ENCODE data around the gene EPHA3. TPM values are rescaled to one million over a fixed set of nuclear protein-coding genes. Genes with fewer than 3 reads are reported as not detected.

The EPHA3 gene
- total RNA-seq, 1 experiment from 2014 or later = not detected

DNA sequence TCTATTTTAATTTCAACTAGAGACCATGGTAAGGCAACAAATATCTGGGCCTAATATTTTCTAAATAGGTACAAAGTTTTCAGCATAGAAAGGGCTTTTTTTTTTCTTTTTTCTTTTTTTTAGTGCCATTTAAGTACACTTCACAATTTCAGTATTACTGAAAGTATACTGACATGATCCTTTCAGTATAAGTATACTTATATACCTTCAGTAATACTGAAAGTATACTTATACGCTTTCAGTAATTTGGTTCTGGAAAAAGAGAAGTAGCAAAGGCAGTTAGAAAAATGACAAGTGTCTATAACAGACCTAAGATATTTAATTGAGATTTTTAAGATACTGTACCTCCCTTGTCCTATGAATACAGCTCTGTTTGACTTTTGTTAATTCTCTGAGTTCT lies 339.2 kb downstream of the EPHA3 start:
- no peak for DNase-seq (ENCODE audit: low read depth)

DNA sequence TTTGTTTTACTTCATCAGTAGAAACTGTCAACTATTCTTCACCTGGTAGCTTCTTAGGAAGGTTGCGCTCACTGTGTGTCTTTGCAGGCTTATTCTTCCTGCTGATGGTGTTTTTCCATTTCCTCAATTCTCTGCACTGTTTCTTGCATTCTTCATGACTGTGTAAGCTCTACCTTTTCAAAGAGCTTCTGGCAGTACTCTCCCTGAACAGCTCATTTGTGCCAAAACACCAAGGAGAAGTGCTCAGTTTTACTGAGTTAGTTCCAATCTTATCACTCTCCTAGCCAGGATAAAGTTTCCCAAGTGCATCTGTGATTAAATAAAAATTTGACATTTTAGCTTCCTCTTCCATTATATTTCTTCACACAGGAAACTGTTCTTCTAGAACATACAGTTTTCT lies 339.8 kb downstream of the EPHA3 start:
- DNase-seq (ENCODE audit: low read depth) = no peak

DNA sequence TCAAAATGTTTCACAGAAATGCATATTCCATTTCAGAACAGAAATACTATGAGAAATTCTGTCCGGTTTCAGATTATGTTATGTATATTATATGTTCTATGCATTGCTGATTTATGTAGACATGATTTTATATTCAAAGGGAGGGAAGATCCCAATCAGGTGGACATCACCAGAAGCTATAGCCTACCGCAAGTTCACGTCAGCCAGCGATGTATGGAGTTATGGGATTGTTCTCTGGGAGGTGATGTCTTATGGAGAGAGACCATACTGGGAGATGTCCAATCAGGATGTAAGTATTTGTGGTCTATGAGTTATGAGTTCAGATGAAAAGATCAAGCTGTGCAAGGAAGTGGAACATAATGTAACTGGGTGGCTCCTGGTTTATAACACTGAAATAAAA lies 341.7 kb downstream of the EPHA3 start:
- DNase-seq (ENCODE audit: low read depth) = no peak

DNA sequence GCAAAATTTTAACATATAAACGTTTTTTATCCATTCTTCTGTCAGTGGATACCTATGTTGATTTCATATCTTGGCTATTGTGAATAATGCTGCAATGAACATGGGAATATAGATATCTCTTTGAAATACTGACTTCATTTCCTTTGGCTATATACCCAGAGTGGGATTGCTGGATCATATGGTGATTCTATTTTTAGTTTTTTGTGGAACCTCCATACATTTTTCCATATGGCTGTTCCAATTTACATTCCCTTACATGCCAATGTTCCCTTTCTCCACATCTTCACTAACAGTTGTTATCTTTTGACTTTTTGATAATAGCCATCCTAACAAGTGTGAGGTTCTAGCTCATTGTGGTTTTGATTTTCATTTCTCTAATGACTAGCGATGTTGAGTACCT lies 344.6 kb downstream of the EPHA3 start:
- no peak for DNase-seq (ENCODE audit: low read depth)

DNA sequence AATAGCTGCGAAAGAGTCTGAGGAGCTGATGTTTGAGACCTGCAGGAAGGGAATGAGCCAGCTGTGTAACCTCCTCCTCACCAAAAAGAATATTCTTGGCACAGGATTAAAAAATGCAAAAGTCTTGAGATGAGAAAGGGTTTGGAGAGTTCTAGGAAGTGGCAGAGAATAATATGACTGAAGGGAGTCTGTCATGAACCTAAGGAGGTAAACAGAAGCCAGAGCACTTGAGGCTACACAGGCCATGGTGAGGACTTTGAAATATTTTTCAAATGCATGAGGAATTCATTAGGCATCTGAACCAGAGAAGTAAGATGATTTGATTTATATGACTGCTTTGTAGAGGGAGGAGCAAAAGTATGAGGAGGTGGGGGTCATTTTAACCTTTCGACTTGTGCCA lies 347.8 kb downstream of the EPHA3 start:
- DNase-seq (ENCODE audit: low read depth) = no peak

DNA sequence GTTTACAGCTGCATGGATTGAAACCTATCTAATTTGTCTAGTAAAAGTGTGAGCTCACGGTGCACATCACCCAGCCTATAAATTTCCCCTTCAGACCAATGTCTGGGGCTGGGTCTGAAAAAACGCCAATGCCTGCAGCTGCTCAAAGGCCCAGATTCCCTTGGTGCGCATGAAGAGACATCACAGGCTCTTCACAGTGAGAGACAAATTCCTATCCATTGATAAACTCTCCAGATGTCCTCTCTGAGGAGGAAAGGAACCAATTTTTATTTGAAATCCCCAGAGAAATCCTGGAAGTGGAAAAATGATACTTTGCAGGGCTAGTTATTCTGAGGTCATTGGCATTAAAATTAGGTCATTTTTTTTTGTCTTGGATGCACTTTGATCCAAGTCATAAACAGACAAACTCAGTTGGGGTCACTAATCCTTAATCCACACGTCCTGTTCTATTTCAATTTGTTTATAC lies 360.5 kb downstream of the EPHA3 start:
- DNase-seq (ENCODE audit: low read depth) = no peak

DNA sequence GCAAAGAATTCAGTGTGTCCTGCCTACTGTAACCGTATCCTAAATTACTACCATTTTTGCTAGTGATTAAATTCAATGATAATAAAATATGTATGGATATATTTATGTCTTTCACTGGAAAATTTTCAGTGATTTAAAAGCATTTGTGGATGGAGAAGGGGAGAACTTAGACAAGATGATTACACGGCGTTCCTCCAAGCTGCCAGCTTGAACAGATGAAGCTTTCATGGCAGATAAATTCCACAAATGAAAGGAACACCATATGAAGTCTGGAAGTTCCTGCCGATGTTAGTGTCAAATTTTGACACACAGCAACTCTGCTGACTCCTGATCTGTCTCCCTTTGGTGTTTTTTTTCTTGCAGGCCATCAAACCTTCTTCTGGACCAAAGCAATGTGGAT lies 364.7 kb downstream of the EPHA3 start:
- no peak for DNase-seq (ENCODE audit: low read depth)

DNA sequence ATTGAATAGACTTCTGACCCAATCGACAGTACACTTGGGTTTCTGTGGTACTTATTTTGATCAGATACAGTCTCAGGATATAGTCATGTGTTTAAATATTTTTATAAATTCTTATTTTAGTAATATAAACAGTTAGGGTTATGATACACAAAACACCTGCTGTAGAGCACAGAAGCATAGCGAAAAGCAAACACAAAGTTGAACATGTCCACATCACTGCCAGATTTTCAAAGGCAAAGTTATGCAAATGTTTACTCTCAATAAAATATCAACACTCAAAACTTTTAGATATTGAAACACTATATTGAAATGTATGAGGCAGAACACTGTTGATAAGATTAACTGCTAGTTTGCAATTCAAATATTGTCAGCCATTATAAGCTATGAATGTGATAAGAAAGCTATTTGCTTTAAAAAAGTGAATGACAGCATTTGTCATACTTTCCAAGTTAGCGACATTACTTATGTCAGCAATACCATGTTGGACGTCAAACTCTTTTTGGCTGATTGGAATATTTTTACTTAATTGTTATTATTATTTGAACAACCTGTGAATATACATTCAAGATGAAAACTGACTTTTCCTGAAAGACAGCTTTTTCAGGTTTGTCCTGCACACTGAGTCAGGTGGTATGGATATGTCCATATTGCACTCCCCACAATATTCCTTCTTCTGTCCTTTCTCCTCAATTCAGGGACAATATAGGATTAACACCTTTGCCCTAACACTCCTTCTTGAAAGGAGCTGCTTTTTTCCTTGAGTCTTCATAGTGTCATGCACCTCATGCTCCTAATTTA lies 367.1 kb downstream of the EPHA3 start:
- DNase-seq (ENCODE audit: low read depth) = no peak

DNA sequence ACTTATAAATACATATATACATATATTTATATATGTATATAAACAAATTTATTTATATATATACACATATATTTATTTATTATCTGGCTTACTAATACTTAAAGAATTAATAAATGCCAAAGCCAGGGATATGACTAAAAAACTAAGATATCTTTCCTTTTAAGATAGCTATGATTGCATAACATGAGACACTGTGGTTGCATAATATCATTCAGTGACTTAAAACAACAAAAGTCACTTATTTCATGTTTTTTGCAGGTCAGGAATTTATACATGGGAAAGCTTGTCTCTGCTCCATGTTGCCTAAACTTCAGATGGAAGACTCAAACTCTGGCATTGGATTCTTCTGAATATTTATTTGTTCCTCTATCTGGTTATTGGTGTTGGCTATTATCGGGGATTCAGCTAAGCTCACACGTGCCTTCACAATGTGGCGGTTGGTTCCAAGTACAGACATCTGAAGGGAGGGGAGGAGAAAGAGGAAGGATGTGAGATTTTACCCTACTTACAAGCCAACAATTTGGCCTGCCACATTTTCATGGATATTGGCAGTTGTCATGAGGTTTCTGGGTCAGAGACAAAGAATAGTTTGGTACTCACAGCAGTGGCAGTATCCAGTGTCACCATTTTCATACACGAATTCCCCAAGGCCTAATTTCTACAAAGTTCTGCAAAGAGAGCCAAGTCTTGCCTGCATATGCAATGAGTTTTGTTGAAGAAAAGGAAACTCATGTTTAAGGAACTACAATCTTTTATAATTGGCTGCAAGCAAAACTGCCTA lies 381.6 kb downstream of the EPHA3 start:
- no peak for DNase-seq (ENCODE audit: low read depth)

DNA sequence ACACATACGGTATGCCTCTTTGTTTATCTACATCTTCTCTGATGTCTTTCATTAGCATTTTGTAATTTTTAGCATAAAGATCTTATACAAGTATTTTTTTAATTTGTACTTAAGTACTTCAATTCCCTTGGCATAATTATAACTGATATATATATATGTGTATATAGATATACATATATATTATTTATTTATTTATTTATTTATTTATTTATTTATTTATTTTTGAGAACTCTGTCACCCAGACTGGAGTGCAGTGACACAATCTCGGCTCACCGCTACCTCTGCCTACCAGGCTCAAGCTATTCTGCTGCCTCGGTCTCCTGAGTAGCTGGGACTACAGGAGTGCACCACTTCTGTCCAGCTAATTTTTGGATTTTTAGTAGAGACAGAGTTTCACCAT lies 382.7 kb downstream of the EPHA3 start:
- DNase-seq (ENCODE audit: low read depth) = no peak

DNA sequence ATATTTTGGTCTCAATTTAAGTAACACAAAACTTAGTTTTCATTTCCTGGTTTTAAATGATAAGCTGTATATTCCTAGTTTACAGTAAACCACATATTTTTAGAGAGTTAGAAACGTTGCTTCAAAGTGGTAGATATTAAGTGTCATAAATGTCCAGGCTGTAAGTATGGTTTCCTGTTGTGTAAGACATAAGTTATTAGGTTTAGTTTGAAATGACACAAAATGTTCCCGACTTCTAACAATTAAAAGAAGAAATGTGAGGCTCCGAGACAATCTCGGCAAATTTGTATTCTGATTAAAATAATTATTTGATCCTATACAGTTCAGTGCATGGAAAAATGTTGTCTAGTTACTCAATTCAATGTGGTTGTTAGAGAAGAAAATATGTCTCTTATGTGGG lies 387.3 kb downstream of the EPHA3 start:
- DNase-seq (ENCODE audit: low read depth) = no peak

DNA sequence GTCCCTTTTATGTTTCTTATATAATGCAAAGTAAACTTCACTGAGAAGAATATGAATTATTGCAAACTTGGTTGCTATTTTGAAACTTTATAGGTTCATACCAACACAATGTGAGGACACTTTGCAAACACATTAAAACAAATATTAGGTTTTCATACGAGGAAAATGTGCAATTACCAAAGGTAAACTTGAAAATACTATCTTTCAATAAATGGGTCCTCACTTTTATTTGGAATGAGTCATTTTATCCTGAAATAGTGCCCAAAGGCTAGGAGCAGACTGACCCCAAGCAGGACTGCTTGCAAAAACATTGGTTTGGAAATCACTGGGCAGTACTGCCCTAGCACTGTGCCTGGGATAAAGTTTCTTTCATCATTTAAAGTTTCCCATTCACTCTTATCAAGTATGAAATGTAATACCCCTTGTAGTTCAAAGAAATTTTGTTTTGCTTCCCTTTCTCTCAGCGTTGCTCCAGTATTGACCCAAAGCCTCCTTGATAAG lies 396.5 kb downstream of the EPHA3 start:
- no peak for DNase-seq (ENCODE audit: low read depth)

DNA sequence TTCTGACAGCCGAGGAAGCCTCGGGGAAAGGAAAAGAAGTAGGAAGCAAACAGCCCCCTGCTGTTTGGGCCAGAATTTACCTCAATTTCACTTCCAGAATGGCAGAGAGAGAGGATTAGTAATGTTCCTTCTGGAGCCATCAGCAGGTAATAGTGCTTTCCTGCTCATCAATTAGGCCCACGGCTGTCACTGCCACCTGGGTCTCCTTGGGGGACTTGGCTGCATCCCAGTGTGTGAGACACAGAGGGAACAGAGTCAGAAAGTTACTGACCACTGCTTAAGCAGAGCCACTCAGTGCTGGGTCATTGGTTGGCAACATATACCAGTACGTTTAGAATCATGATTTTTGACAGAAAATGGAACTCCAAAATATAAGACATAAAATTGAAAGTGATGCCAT lies 397.0 kb downstream of the EPHA3 start:
- no peak for DNase-seq (ENCODE audit: low read depth)

DNA sequence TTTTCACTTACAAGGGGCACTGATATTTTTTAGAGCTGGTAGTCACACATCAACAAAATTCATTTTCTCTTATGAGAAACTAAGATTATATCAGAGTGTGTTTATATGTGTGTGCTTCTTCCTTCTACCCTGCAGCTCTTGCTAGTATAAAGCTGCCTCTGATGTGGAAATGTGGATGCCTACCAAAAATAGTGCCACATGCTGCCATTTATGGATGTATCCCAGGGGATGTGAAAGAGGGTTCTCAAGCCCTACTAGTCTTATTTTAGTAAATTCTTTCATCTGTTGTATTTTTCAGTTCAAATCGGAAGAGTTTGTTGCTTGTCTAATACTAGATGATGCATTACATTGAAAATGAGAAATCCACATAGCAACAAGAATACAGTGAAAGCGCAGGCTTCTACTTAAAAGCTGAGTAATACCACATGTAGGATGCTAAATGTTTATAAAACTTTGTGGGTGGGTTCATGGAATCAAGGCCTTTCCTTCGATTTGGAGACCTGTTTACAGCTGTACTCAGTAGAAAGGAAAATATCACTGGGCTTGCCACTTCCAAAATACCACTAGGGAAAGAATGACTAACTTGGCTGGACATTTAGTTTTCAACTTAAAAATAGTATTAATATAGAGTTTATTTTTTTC lies 399.2 kb downstream of the EPHA3 start:
- DNase-seq (ENCODE audit: low read depth) = no peak

DNA sequence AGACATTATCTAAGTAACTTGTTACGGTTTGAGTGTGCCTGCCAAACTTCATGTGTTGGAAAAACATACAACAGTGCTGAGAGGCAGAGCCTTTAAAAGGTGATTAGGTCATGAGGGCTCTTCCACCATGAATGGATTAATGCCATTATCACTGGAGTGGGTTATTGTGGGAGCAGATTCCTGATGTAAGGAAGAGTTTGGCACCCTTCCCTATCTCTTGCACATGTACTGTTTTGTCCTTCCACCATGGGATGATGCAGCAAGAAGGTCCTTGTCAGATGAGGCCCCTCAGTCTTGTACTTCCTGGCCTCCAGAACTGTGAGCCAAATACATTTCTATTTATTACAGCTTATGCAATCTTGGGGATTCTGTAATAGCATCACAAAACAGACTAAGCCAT lies 413.9 kb downstream of the EPHA3 start:
- DNase-seq (ENCODE audit: low read depth) = no peak

DNA sequence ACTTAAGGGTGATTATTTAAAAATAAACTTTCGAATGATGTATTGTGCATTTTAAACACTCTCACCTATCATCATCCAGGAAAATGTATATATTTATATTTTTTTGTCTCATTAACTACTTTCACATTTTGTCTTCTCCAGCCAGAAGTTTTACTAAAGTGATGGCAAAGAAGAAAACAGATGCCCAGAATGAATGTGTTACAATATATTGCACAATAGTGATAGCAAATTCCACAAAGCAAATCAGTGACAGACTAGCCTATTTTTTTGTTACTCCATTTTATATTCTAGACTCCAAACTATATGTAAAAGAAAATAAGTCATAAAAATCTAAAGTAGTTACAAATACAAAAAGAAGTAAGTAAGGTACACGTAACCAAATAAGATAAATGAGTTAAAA lies 414.7 kb downstream of the EPHA3 start:
- DNase-seq (ENCODE audit: low read depth) = no peak

DNA sequence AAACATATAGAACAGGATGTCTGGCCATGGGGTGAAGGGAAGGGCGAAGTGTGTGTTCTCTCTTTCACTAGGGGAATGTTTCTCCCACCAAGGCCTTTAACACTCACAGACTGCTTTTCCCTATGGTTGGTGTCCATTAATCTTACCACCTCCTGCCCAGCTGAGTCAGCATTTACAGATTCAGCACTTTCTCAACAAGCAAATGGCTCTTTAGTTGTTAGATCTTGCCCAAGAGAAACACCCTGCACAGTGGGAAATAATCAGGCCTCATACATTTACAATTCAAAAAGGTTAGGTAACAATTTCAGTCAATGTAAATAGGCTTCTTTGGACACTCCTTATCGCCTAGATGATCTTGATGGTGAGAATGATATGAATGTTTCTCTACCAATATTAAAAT lies 418.2 kb downstream of the EPHA3 start:
- no peak for DNase-seq (ENCODE audit: low read depth)

DNA sequence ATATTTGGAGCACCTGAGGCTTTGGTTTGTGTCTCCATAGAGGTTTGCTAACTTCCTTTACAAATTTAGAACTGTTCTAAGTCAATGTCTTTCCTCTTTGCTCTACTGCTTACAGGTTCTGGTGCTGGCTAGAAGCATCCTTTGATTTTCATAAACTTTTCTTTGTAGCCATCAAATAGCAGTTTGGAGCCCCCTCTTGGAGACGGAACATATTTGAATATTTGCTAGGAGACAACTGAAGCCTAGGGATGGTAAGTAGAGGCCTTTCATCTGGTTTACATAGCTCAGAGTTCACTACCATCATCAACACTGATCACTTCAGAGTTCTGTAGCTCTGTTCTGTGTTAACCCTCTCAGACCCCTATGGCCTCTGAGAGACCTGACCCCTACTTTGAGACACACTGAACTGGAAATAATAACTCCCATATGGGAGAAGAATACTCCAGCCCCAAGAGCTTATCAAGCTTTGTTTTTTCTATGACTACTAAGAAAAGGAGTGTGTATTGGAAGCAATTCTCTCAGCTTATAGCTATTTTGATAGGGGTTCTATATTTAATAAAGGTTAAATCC lies 420.4 kb downstream of the EPHA3 start:
- no peak for DNase-seq (ENCODE audit: low read depth)
